Stimulated activated CD4-positive, alpha-beta T cell treated with anti-CD3 and anti-CD28 coated beads, Interleukin-12 subunit alpha, Interleukin-12 subunit beta, amount 100 ng/mL, for 4 hours (primary cell): Measurements from ENCODE around the gene ART5.
"Not testable (repeated sequence)": the region's sequence is repeated elsewhere in the genome, so short reads cannot be mapped to it uniquely, and the experiment has no call there.

Experiments
- DNase-seq: peaks from one replicate; pipeline ENCODE4 v3.0.0-alpha.2; 2020

ART5 gene

GRCh38 chr11:3655547-3655946 is 13.8 kb upstream of the ART5 start:
- DNase-seq = no peak

GRCh38 chr11:3652514-3652913 is 10.7 kb upstream of the ART5 start:
- not testable (repeated sequence) for DNase-seq

- DNase-seq = not testable (repeated sequence)
Measured at GRCh38 chr11:3649374-3649773, 7.6 kb upstream of the ART5 start.

GRCh38 chr11:3648843-3649242 is 7.1 kb upstream of the ART5 start:
- not testable (repeated sequence) for DNase-seq

GRCh38 chr11:3645552-3645951 is 3.8 kb upstream of the ART5 start:
- DNase-seq = no peak

GRCh38 chr11:3644817-3645235 is 3.0 kb upstream of the ART5 start, which contains the start of gene ART1:
Gene ART1 (plus strand): TSS chr11:3645128. CDS start chr11:3659214, 14,086 bp downstream.
- no peak for DNase-seq

GRCh38 chr11:3643102-3643546 is 1.3 kb upstream of the ART5 start:
- DNase-seq = not testable (repeated sequence)

- DNase-seq = peak; percentile 54
Measured at GRCh38 chr11:3642071-3642951, 519 bp upstream of the ART5 start.

GRCh38 chr11:3641191-3641590 is 601 bp downstream of the ART5 start:
- no peak for DNase-seq

- DNase-seq = no peak
Measured at GRCh38 chr11:3639841-3640240, 2.0 kb downstream of the ART5 start.

GRCh38 chr11:3638513-3638912 is 3.3 kb downstream of the ART5 start:
- no peak for DNase-seq

GRCh38 chr11:3637201-3637600 is 4.6 kb downstream of the ART5 start:
- no peak for DNase-seq

- no peak for DNase-seq
Measured at GRCh38 chr11:3635641-3636375, 6.0 kb downstream of the ART5 start.

- no peak for DNase-seq
Measured at GRCh38 chr11:3632070-3632660, 9.6 kb downstream of the ART5 start.

- DNase-seq = no peak
Measured at GRCh38 chr11:3631331-3631730, 10.5 kb downstream of the ART5 start.

GRCh38 chr11:3627291-3627690 is 14.5 kb downstream of the ART5 start:
- no peak for DNase-seq

GRCh38 chr11:3626250-3626960 is 15.4 kb downstream of the ART5 start:
- DNase-seq = no peak

GRCh38 chr11:3623767-3624458 is 17.9 kb downstream of the ART5 start:
- DNase-seq = no peak

GRCh38 chr11:3623121-3623520 is 18.7 kb downstream of the ART5 start:
- DNase-seq = no peak

GRCh38 chr11:3622521-3622920 is 19.3 kb downstream of the ART5 start:
- no peak for DNase-seq

- no peak for DNase-seq
Measured at GRCh38 chr11:3617990-3618389, 23.8 kb downstream of the ART5 start.
